GM21528 (cell line): ENCODE data around the gene MMP25.

Experiments used
- ATAC-seq: cut with Tn5 transposase; IDR thresholded peaks from one replicate; pipeline ENCODE4 v1.9.1; 2021; ENCODE audit warnings: mild to moderate bottlenecking, moderate library complexity; ENCODE audit not compliant: unreplicated experiment, low FRiP score

Gene MMP25

DNA sequence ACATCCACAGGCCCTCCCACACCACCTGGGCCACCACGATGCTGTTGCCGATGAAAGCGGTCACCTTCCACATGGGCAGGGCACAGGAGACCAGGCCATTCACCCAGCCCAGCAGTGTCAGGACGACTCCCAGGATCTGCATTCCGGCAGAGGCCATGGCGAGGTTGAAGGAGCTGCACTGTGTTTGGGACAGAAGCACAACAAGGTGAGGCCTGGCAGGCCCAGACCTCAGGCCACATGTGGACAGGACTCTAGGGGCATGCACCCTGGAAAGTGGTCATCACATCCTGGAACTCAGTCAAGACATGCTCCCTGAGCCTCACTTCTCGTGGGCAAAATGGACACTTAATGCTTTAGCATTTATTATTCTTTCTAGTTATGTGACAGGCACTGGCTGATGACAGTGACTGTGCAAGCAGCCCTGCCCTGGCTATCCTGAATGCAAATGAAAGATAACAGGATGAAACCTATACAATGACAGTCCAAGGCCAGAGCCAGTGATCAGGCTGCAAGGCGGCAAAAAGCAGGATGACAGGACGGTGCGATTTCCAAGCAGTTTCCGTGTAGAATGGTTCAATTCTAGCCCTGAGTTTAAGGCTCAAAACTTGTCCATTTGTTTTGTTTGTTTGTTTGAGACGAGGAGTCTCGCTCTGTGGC, 30.4 kb upstream of the MMP25 start:
- no peak for ATAC-seq

DNA sequence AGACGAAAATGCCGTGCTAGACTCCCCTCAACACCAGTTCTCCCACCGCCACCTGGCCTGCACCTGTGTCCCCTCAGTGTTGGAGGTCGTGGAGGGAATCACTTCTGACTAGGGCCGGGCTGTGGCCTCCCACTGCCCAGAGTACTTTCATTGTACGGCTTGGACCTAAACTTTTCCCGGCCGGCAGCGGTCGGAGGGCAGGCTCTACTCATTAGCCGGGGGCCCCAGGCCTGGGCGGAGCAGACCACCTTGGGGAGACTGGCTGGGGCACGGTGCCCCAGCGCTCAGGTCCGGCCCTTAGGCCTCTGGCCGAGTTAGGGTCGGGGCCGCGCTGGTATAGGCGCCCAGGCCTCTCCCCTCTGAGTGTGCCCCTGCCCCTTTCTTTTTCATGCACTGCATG, 29.0 kb upstream of the MMP25 start:
- no peak for ATAC-seq

DNA sequence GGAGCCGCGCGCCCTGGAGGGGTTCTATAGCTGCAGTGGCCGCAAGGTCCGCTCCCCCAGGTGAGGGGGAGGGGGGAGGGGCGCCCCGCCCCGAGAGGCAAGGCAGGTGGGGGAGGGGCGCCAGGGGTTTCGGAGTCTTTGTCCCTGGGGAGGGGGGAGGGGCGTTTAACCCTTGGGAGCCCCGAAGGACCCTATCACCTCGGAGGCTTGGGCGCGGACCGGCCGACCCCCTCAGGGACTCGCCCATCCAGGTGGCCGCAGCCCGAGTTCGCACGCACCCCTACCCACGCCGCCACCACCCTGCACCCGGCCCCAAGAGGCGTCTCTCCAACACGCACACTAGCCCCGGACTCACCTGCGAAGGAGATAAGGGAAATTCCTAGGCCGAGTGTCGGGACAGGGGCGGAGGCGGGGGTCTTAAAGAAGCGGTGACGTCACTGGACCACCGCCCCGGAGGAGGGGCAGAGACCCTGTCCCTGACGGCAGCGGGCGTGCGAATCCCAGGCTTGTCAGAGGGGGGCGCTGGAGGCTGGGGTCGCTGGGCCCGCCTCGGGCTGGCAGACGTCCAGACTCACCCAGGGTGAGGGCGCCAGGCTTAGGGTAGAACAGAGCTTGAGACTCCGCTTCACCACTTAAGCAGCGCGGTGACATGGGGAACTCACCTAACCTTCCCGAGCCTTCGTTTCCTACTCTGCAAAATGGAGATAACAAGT, 28.4 kb upstream of the MMP25 start, which contains the start of gene CLDN6:
Gene CLDN6 (minus strand): TSS at position 390 of the 713 bp plus-strand sequence. CDS start 2,162 bp downstream, outside the sequence.
- no peak for ATAC-seq

DNA sequence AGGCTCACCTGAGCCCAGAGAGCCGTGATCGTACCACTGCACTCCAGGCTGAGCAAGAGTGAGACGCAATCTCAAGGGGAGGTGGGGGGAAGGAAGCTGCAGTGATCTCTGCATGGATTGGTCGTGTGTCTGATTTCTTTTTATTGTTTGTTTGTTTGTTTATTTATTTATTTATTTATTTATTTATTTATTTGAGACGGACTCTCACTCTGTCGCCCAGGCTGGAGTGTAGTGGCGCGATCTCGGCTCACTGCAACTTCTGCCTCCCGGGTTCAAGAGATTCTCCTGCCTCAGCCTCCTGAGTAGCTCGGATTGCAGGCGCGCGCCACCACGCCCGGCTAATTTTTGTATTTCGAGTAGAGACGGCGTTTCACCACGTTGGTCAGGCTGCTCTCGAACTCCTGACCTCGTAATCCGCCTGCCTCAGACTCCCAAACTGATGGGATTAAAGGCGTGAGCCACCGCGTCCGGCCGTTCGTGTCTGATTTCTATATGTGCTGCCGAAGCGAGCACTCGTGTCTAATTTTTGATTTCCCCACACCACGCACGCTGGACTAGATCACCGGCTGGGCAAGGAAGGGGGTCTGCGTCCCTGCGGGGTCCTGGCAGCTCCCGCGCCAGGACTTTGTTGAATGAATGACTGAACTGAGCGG, 26.6 kb upstream of the MMP25 start:
- ATAC-seq = no peak

DNA sequence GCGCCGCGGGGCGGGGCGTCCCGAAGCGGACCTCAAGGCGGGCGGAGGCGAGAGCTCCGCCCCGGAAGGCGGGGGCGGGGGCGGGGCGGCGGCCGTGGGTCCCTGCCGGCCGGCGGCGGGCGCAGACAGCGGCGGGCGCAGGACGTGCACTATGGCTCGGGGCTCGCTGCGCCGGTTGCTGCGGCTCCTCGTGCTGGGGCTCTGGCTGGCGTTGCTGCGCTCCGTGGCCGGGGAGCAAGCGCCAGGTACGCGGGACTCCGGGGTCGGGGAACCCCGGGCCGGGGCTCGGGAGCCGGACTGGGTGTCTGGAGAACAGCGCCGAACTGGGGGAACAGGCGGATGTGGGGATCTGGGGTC, 26.1 kb upstream of the MMP25 start, which contains the start of gene TNFRSF12A:
Gene TNFRSF12A (plus strand): TSS at position 122 of the 357 bp plus-strand sequence. CDS start 30 bp downstream, at position 152.
- ATAC-seq = no peak

DNA sequence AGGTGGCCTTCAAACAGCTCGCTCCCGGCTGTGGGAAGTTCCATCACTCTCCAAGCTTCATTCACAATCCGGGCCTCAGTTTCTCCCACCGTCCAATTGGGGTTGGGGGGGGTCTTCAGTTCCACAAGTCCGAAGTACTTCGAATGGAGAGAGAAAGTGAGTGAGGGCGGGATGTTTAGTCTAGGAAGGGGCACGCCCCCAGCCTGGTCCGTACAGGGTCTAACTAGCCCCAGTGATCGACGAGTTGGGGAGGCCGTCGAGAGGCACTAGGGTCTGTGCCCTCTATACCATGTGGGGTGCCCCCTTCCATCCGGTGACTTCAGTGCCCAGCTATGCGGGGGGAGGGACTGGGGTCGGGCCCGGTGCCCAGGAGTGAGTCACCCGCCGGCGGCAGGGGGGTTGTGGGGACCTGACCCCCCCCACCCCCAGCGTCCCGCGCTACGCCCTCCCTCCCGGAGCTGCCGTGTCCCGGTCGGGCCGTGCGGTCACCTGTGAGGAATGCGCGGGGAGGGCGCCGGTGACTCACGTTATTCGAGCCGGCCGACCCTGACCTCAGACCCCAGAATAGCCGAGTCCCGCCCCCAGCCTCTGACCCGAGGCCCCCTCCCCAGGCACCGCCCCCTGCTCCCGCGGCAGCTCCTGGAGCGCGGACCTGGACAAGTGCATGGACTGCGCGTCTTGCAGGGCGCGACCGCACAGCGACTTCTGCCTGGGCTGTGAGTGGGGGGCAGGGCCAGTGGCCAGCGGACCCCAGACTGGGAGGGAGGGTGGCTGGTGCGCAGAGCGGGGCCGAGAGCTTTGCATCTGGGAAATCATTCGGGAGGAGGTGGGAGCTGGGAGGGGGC, 25.5 kb upstream of the MMP25 start:
- no peak for ATAC-seq

DNA sequence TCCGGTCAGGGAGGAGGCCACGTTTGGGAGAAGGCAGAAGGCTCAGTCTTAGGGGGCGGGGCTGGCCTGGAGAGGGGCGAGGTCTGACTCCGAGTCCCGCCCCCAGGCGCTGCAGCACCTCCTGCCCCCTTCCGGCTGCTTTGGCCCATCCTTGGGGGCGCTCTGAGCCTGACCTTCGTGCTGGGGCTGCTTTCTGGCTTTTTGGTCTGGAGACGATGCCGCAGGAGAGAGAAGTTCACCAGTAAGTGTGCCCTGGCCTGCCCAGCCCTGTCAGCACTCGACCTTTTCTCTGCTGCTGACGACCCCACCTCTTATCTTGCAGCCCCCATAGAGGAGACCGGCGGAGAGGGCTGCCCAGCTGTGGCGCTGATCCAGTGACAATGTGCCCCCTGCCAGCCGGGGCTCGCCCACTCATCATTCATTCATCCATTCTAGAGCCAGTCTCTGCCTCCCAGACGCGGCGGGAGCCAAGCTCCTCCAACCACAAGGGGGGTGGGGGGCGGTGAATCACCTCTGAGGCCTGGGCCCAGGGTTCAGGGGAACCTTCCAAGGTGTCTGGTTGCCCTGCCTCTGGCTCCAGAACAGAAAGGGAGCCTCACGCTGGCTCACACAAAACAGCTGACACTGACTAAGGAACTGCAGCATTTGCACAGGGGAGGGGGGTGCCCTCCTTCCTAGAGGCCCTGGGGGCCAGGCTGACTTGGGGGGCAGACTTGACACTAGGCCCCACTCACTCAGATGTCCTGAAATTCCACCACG, 24.7 kb upstream of the MMP25 start:
- ATAC-seq = no peak

DNA sequence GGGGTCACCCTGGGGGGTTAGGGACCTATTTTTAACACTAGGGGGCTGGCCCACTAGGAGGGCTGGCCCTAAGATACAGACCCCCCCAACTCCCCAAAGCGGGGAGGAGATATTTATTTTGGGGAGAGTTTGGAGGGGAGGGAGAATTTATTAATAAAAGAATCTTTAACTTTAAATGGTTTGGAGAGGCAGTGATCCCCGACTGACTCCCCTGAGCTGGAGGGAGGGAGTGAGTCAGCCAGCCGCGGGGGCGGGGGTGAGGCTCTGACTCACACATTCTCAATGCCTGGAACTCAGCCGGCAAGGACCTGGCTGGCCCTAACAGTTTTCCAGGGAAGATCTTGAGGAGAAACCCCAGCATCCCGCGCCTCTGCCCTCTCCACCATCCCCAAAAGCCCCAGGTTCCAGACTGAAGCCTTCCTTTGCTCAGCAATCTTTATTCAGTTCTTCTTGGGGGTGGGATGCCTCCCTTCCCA, 24.1 kb upstream of the MMP25 start:
- ATAC-seq = no peak

DNA sequence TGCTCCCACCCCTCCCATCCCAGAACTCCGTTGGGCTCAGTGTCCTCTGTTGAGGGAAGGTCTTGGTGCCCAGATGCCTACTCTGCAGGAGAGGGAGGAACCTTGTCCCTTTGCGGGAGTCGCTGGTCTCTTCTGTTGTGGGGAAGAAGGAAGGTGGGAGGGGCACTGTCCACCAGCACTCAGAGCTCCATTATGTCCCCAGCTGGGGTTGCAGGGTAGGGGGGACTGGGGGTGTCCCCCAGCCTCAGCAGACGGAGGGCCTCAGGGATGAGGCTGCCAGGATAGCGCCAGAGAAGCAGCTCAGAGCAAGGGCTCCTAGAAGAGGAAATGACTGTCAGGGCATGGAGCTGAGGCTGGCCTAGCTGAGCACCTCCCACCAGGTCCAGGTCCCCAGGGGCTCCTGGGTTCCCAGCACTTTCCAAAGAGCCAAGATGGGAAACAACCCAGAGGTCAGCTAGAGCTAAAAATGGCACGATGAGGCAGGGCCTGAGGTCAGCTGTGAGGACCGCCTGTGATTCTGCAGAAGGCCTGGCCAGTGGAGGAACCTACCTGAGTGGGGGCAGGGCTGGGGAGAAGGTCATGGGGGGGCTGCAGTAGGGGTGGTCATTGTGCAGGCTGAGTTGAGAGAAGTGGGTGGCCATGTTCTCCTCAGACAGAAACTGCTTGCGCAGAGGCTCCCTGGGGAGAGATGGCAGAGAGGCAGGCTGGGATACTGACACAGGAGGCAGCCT, 23.5 kb upstream of the MMP25 start:
- no peak for ATAC-seq

DNA sequence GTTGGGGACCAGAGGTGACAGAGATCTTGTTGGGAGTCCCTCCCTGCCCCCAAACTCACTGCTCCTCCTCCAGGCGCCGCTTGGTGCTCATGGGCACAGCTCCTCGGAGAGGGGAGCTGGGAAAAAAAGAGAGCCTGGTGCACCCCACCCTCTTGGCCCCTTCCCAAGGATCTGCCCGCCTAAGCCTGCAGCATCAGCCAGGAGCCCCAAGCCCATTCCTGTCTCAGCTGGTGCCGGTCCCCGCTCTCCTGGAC, 23.0 kb upstream of the MMP25 start:
- no peak for ATAC-seq

DNA sequence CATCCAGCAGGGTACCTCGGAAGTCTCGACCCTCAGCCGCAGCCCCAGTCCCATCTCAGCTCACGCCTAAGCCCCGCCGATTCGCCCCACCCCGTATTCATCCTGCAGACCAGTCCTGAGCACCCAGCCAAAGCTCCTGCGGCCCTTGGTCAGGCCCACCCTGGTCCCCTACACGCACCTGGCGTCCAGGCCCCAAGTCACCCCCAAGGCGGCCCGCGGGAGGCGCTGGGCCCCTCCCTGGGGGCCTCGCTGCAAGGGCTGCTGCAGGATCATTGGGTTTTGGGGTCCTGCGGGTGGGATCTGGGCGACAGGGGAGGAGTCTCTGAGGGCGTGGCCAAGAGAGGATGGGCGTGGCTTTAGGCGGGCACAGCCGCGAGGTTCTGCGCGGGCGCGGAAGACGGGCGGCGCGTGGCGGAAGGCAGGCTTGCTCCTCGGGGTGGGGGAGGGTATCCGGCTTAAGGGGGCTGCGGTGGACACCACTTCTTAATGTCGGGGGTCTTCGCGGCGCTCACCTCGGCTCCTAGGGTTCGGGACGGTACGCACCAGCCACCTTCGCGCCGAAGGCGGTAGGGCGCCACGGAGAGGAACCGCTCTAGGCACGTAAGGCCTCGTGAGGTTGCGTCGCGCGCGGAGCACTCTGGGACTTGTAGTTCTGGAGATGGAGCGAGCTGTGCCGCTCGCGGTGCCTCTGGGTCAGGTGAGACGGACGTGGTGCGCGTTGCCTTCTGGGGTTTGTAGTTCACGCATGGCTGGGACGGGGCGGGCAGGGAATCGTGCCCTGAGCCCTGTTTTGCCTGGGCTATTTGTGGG, 22.5 kb upstream of the MMP25 start, which contains the start of the genes HCFC1R1 and THOC6:
Gene HCFC1R1 (minus strand): TSS at position 274 of the 810 bp plus-strand sequence. CDS start 1 bp downstream, at position 273.
Gene THOC6 (plus strand): TSS at position 367 of the 810 bp plus-strand sequence. CDS start 292 bp downstream, at position 659.
- ATAC-seq = peak; percentile 74

DNA sequence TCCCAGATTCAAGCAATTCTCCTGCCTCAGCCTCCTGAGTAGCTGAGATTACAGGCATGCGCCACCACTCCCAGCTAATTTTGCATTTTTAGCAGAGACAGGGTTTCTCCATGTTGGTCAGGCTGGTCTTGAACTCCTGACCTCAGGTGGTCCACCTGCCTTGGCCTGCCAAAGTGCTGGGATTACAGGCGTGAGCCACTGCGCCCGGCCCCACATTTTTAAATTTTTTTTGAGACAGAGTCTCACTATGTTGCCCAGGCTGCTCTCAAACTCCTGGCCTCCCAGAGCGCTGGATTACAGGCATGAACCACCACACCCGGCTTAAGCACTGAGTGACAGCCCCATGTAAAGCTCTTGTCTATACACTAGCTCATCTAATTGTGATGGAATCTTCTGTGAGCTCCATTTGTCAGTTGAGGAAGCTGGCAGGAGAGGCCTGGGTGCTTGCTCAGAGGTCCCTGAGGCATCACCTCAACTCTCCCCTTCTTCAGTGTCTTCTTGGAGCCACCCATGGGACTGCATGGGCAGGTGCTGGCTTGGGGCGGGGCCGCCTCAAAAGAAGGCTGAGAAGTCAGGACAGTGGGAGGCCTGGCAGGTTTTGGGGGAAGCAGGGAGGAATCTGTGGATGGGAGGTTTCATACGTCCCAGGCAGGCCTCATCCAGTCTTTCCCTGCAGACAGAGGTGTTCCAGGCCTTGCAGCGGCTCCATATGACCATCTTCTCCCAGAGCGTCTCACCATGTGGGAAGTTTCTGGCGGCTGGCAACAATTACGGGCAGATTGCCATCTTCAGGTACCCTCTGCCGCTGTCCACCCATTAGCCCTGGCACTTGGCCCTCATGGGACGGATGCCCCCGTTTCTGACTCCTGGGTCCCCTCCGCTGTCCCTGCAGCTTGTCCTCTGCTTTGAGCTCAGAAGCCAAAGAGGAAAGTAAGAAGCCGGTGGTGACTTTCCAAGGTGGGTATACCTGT, 21.0 kb upstream of the MMP25 start:
- no peak for ATAC-seq

DNA sequence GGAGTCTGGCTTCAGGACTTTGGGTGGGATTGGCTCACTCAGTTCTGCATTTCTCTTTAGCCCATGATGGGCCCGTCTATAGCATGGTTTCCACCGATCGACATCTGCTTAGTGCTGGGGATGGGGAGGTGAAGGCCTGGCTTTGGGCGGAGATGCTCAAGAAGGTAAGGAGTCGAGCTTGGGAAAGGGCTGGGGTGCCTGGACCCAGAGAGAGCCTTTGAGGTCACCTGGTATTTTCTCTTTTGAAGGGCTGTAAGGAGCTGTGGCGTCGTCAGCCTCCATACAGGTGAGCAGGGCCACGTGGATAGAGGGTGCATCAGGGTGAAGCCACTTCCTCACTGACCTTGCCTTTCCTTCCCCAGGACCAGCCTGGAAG, 20.4 kb upstream of the MMP25 start:
- ATAC-seq = no peak

DNA sequence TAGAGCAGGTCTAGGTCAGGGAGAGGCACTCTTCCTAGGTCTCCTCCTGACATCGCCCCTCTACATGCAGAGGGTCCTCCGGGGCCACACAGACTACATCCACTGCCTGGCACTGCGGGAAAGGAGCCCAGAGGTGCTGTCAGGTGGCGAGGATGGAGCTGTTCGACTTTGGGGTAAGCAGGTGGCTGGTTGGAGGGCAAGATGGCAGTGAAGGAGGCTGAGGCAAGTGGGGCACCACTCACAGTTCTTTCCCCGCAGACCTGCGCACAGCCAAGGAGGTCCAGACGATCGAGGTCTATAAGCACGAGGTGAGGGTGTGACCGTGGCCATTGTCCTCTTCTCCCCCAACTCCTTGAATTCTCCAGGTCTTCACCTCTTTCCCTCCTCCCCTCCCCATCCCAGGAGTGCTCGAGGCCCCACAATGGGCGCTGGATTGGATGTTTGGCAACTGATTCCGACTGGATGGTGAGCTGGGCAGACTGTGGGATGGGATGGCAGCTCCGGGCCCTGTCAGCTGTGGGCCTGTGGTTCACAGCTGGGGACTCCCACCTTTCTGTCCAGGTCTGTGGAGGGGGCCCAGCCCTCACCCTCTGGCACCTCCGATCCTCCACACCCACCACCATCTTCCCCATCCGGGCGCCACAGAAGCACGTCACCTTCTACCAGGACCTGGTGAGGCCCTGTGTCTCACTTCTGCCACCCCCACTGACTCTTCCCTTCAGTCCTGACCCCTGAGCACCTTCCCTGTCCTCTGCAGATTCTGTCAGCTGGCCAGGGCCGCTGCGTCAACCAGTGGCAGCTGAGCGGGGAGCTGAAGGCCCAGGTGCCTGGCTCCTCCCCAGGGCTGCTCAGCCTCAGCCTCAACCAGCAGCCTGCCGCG, 19.5 kb upstream of the MMP25 start:
- ATAC-seq = no peak

DNA sequence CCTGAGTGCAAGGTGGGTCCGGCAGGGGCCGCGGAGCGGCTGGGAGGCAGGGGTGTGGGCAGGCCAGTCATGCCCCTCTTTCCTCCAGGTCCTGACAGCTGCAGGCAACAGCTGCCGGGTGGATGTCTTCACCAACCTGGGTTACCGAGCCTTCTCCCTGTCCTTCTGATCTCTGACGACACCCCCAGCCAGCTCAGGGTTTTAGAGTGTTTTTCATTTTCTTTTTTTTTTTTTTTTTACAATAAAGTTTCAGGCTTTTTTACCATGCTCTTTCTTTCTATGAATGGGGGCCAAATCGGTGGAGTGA, 18.9 kb upstream of the MMP25 start:
- ATAC-seq = no peak

DNA sequence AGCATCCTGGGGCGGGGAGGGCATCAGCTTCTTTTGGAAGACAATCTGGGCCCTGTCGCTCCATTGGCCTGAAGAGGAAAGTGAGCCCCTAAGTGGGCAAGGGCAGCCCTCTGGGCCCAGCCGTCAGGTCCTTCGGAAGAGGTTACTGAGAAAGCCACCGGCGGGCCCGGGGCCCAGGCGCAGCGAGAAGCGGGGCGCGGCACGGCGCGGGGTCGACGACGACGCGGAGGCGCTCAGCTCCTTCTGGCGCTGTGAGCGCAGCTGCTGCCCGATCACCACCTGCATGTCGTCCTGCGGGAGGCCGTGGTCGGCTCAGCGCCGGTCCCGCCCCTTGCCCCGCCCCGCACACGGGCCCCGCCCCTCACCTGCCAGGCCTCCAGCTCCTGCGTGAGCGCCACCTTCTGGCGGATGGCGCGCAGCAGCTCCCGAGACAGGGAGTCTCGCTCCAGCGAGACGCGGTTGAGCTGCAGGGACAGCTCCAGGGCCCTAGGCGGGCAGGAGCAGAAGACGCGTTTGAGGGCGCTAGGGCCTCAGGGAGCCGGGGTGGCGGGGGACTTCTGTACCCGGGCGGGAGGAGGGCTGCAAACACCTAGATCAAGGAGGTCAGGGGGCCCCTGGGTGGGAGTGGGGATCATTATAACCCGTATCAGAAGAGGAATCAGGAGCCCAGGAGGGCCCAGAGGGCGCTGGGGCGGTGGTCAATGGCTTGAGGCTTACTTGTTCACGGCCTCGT, 18.2 kb upstream of the MMP25 start:
- ATAC-seq = no peak
